Activated gamma-delta T cell treated with anti-CD3 and anti-CD28 coated beads, Interleukin-2, amount 50 U/mL, for 16 hours (primary cell): ENCODE measurements around the gene BZW2.

Experiments used
- DNase-seq: peaks from one replicate; pipeline ENCODE4 v3.0.0-alpha.2; 2020; ENCODE audit warnings: low read depth

Gene BZW2

DNA sequence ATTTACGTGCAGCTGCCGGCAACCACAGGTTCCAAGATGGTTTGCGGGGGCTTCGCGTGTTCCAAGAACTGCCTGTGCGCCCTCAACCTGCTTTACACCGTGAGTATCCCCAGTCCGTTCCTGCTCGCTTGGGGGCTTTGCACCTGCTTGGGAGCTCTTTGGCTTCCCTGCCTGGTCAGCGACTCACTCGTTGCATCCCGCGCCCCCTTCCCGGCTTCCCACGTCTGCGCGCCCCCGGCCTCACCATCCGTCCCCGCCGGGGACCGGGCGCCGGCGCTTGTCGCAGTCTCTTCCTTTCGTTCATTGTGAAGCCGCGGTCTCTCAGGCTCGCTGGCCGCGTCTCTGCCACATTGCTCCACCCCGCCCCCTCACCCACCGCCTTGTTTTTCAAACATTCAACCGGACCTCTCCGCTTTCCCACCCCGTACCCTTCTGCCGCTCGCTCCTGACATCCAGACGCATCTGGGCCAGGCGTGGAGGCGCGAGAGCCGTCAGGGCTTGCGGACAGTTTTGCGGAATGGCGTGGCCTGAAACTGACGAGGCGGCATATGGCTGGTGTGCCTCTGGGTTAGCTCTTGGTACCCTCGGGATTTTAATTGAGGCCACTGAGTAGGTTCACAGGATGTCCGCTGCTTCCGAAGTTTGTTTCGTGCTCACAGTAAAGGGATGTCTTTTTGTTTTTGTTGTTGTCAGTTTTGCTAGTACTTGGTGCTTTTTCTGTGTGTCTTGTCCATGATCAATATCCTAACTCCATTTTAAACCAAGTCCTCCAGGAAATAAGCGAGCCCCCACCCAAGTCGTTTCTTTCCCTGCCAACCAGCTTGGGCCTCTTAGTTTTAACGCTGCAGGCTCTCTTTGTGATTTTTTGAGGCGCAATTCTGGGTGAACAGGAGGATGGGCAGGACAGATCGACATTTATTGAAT is 108.2 kb downstream of the BZW2 start:
- no peak for DNase-seq

DNA sequence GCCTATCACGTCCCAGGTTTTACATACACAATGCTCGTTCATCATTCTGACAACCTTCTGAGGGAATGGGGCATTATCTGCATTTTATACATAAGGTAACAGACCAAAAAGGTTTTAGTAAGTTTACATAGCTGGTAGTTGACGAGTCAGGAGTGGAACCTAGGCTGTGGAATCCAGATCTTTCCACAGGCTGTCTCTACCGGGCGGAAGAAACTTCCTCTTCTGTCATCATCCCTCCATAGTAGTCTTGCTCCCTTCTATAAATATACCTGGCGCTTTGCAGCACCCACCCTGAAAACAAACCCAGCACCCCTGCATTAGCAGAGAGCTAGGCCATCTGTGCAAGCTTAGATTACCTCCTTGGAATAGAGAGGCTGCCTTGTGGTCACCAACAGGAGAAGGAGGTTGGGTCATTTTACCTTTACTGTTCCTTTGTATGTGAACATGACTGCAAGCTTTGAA is 108.9 kb downstream of the BZW2 start:
- DNase-seq, result no peak

DNA sequence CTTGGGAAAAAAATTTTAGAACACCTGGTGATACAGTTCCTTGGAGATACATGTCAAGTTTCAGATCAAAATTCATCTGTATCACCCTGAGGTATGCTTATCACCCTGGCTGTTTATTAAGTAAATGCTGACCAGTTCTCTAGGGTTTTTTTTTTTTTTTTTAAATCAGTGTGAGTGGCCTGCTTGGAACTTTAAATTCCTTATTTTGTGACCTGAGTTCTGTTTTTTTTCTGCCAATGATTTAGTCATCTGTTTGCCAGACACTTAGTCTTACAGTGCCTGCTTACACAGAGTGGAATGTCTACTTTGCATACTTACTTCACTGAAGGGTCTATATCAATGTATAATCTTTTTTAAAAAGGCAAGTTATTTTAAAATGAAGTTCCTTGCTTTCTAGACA is 109.4 kb downstream of the BZW2 start:
- DNase-seq, result no peak
